ENCODE data around the gene ABRACL. TPM values are rescaled to one million over a fixed set of nuclear protein-coding genes. Genes with fewer than 3 reads are reported as not detected.

Gene ABRACL
- total and polyA plus RNA-seq, 2 of the 4 experiments (the other 2 are of a cell fraction) = 16.0 to 27.9 TPM

- Histone ChIP-seq H3K4me2 (ENCODE audit: low read depth, low read length) (no peak overlapping the region), H3K9me3 (ENCODE audit: control insufficient read depth, insufficient read depth, low read length) (no peaks in the 10 kb centered on the region), H3K27me3 (ENCODE audit: control insufficient read depth, insufficient read depth, low read length) (peaks cover 21% of the 10 kb centered on the region), H3K9ac (ENCODE audit: low read depth, low read length) (no peak overlapping the region), H2AK9ac (replicated peaks; ENCODE audit: low read depth, low read length, poor library complexity) (no peak overlapping the region), H3K56ac (ENCODE audit: extremely low read depth, insufficient read depth, low read length) (no peak overlapping the region), H4K20me1 (ENCODE audit: insufficient read depth, low read length) (no peaks in the 10 kb centered on the region), H2AFZ (replicated peaks; ENCODE audit: low read length, poor library complexity) (no peak overlapping the region), H3K4ac (ENCODE audit: low read depth, low read length) (no peak overlapping the region), H4K5ac (ENCODE audit: low read depth, low read length) (no peak overlapping the region), H3K4me1 (ENCODE audit: control insufficient read depth, insufficient read depth, low read length) (no peaks in the 10 kb centered on the region), H3K79me1 (ENCODE audit: low read depth in 1 of 2, low read length in 2 of 2) (no peaks in the 10 kb centered on the region), H4K91ac (ENCODE audit: insufficient read depth, low read depth, low read length) (no peak overlapping the region), H3K36me3 (ENCODE audit: control insufficient read depth, insufficient read depth, low read length) (no peaks in the 10 kb centered on the region), H3K23ac (ENCODE audit: low read depth, low read length) (no peak overlapping the region), H4K8ac (ENCODE audit: low read depth in 2 of 2, low read length in 2 of 2) (no peak overlapping the region), H2BK120ac (ENCODE audit: low read depth, low read length) (no peak overlapping the region), H2BK20ac (ENCODE audit: low read depth, low read length) (no peak overlapping the region), H3K14ac (replicated peaks; ENCODE audit: low read depth, low read length) (no peak overlapping the region), H2BK15ac (ENCODE audit: low read depth, low read length) (no peak overlapping the region), H3K4me3 (ENCODE audit: insufficient read depth, low read depth, low read length) (no peak overlapping the region), H3K9me1 (ENCODE audit: insufficient read depth, low read length) (no peaks in the 10 kb centered on the region), H2BK5ac (ENCODE audit: low read depth, low read length, poor library complexity, severe bottlenecking) (no peak overlapping the region), H2AK5ac (ENCODE audit: low read depth, low read length) (no peak overlapping the region), H3K27ac (ENCODE audit: insufficient read depth, low read length) (no peak overlapping the region), H3K18ac (ENCODE audit: low read depth, low read length) (no peak overlapping the region)
- no TSS peak for BruUV-seq (replicated peaks)
- ChIA-PET CTCF (no interaction called here), POLR2A (ENCODE audit: unreplicated experiment) (no interaction called here)
- intact Hi-C loops (cut with micrococcal nuclease) (no loop called here), in situ Hi-C loops (cut with MboI; ENCODE audit: low sequenced_read_pairs) (no loop called here), dilution Hi-C loops (cut with HindIII; ENCODE audit: low sequenced_read_pairs, unreplicated experiment) (no loop called here)
- no CpG with 5 or more reads among the region's 3 CpGs for WGBS, 2 experiments (ENCODE audit: extremely low coverage in 2 of 2, insufficient read length in 1 of 2)
- no peak for DNase-seq
- no peak for ATAC-seq (ENCODE audit: low read depth)
- TF ChIP-seq MAZ (IDR thresholded peaks at IDR 0.05; ENCODE audit: borderline replicate concordance, low read depth, low read length) (no peak), POLR2A (IDR thresholded peaks at IDR 0.05; ENCODE audit: low read depth, low read length) (no peak), CTCF (conservative IDR thresholded peaks at IDR 0.05; ENCODE audit: low read depth, low read length) (no peak), MXI1 (IDR thresholded peaks at IDR 0.05; ENCODE audit: borderline replicate concordance, low read depth, low read length) (no peak), RFX5 (IDR thresholded peaks at IDR 0.05; ENCODE audit: low read depth, low read length) (no peak), CEBPB (IDR thresholded peaks at IDR 0.05; ENCODE audit: low read depth, low read length) (no peak), BHLHE40 (IDR thresholded peaks at IDR 0.05; ENCODE audit: low read depth, low read length) (no peak), ELK1 (IDR thresholded peaks at IDR 0.05; ENCODE audit: borderline replicate concordance, low read depth, low read length) (no peak), SMC3 (IDR thresholded peaks at IDR 0.05; ENCODE audit: low read depth, low read length) (no peak), FOS (IDR thresholded peaks at IDR 0.05; ENCODE audit: low read depth, low read length) (no peak), RCOR1 (IDR thresholded peaks at IDR 0.05; ENCODE audit: insufficient replicate concordance, low read length) (no peak), CHD1 (IDR thresholded peaks at IDR 0.05; ENCODE audit: low read depth, low read length) (no peak), MAFK (IDR thresholded peaks at IDR 0.05; ENCODE audit: low read depth, low read length) (no peak), NFE2L2 (IDR thresholded peaks at IDR 0.05; ENCODE audit: low read depth, low read length) (no peak), RAD21 (IDR thresholded peaks at IDR 0.05; ENCODE audit: low read length) (no peak), USF2 (IDR thresholded peaks at IDR 0.05; ENCODE audit: low read depth, low read length) (no peak)
Measured at GRCh38 chr6:139054001-139054400, 25.5 kb downstream of the ABRACL start.

Measured in IMR-90 (cell line).